ENCODE results near the gene PRR12. TPM values are rescaled to one million over a fixed set of nuclear protein-coding genes. Genes with fewer than 3 reads are reported as not detected.

The PRR12 gene
- total and polyA plus RNA-seq, 9 of the 15 experiments (the other 6 are each of a cell fraction or from before 2014, with no cell fraction given): 0.01 to 21.1 (median 0.98) TPM

- TF ChIP-seq CEBPZ (IDR thresholded peaks at IDR 0.05; ENCODE audit: borderline replicate concordance, low read depth, low read length) (no peak), PCBP2 (IDR thresholded peaks at IDR 0.05; ENCODE audit: low read depth, low read length, poor library complexity, severe bottlenecking) (no peak), HDAC1 (IDR thresholded peaks at IDR 0.05) (peak in 1 of 2 experiments; percentile 59; a peak in 1 of 4 replicates), PHF8 (IDR thresholded peaks at IDR 0.05; ENCODE audit: borderline replicate concordance, low read length) (peak; percentile 20; the same call in 1 of the 2 replicates), ELF1 (tag; IDR thresholded peaks at IDR 0.05) (no peak), KLF13 (tag; IDR thresholded peaks at IDR 0.05; ENCODE audit: borderline replicate concordance, low read depth) (no peak), ETV5 (CRISPR knock-in tag; IDR thresholded peaks at IDR 0.05; ENCODE audit: low read depth) (no peak), BACH1 (tag; IDR thresholded peaks at IDR 0.05) (no peak), SMC3 (conservative IDR thresholded peaks at IDR 0.05; ENCODE audit: insufficient read depth, low read depth, low read length) (0 out of 2 replicates have a peak, but pooled peaks have one; percentile 2), FOXJ3 (CRISPR knock-in tag; IDR thresholded peaks at IDR 0.05) (no peak)
- TF ChIP-seq, protein P1, sequence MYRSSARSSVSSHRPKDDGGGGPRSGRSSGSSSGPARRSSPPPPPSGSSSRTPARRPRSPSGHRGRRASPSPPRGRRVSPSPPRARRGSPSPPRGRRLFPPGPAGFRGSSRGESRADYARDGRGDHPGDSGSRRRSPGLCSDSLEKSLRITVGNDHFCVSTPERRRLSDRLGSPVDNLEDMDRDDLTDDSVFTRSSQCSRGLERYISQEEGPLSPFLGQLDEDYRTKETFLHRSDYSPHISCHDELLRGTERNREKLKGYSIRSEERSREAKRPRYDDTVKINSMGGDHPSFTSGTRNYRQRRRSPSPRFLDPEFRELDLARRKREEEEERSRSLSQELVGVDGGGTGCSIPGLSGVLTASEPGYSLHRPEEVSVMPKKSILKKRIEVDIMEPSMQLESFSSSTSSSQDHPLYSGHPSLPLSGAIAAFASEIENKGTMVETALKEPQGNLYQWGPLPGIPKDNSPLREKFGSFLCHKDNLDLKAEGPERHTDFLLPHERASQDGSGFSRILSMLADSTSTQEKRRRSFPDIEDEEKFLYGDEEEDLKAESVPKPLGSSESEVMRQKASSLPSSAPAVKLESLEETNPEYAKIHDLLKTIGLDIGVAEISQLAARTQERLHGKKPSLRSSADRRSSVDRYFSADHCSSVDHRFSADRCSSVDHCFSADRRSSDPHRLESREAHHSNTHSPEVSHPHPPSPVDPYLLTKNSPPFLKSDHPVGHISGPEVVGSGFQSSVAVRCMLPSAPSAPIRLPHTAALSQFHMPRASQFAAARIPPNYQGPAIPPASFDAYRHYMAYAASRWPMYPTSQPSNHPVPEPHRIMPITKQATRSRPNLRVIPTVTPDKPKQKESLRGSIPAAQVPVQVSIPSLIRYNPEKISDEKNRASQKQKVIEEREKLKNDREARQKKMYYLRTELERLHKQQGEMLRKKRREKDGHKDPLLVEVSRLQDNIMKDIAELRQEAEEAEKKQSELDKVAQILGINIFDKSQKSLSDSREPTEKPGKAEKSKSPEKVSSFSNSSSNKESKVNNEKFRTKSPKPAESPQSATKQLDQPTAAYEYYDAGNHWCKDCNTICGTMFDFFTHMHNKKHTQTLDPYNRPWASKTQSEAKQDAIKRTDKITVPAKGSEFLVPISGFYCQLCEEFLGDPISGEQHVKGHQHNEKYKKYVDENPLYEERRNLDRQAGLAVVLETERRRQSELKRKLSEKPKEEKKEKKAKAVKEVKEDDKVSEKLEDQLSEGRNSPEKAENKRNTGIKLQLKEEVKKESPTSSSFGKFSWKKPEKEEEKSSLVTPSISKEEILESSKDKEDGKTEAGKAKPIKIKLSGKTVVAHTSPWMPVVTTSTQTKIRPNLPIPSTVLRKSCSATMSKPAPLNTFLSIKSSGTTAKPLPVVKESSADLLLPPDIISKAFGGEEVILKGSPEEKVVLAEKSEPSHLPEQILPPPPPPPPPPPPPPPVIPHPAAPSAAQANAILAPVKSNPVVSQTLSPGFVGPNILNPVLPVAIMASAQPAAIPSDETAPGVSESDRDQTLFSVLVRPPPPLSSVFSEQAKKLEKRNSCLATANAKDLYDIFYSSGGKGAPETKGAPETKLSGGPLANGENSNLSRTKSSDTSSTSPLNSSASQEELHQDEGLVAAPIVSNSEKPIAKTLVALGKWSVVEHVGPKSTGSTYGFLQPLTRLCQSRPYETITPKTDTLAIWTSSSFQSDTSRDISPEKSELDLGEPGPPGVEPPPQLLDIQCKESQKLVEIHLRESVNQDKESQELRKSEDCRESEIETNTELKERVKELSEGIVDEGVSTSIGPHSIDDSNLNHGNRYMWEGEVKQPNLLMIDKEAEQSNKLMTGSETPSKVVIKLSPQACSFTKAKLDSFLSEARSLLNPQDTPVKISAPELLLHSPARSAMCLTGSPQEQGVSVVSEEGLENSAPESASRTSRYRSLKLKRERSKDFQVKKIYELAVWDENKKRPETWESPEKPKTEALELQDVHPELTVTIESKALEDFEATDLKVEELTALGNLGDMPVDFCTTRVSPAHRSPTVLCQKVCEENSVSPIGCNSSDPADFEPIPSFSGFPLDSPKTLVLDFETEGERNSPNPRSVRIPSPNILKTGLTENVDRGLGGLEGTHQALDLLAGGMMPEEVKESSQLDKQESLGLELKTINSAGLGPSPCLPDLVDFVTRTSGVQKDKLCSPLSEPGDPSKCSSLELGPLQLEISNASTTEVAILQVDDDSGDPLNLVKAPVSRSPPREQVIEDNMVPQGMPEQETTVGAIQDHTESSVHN (IDR thresholded peaks at IDR 0.05; ENCODE audit: borderline replicate concordance in 1 of 2, low read depth in 1 of 2): no peak
- TF ChIP-seq, protein P2, sequence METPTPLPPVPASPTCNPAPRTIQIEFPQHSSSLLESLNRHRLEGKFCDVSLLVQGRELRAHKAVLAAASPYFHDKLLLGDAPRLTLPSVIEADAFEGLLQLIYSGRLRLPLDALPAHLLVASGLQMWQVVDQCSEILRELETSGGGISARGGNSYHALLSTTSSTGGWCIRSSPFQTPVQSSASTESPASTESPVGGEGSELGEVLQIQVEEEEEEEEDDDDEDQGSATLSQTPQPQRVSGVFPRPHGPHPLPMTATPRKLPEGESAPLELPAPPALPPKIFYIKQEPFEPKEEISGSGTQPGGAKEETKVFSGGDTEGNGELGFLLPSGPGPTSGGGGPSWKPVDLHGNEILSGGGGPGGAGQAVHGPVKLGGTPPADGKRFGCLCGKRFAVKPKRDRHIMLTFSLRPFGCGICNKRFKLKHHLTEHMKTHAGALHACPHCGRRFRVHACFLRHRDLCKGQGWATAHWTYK (CRISPR knock-in tag; IDR thresholded peaks at IDR 0.05): no peak
Measured at GRCh38 chr19:49593233-49594113, 2.5 kb downstream of the PRR12 start (continued).

All from K562 (cell line).